IPS-20b (cell line): Measurements from ENCODE around the gene GAR1.

Experiments used
- H3K27ac ChIP-seq: one replicate; pipeline ENCODE4 v1.5.1; 2013; ENCODE audit warnings: low read length
- H3K27me3 ChIP-seq: 2 replicates; pipeline ENCODE4 v1.6.1; 2013; ENCODE audit warnings: mild to moderate bottlenecking, low read length, inconsistent platforms; ENCODE audit not compliant: insufficient read depth
- H3K36me3 ChIP-seq: 2 replicates; pipeline ENCODE4 v1.6.1; 2013; ENCODE audit warnings: low read depth, mild to moderate bottlenecking, inconsistent platforms, low read length, moderate library complexity; ENCODE audit not compliant: insufficient read depth
- H3K4me1 ChIP-seq: 2 replicates; pipeline ENCODE4 v1.6.1; 2013; ENCODE audit warnings: mild to moderate bottlenecking, control low read depth, inconsistent platforms, low read length, moderate library complexity; ENCODE audit not compliant: insufficient read depth
- H3K4me3 ChIP-seq: 2 replicates; pipeline ENCODE4 v1.5.1; 2013; ENCODE audit warnings: mild to moderate bottlenecking, low read length, inconsistent platforms
- H3K9ac ChIP-seq: 2 replicates; pipeline ENCODE4 v1.6.1; 2013; ENCODE audit warnings: low read depth, mild to moderate bottlenecking, inconsistent platforms, low read length, moderate library complexity
- H3K9me3 ChIP-seq: 2 replicates; pipeline ENCODE4 v1.6.1; 2013; ENCODE audit warnings: mild to moderate bottlenecking, low read depth, low read length, inconsistent platforms; ENCODE audit not compliant: insufficient read depth

Gene GAR1

GRCh38 chr4:109811707-109812106, 3.9 kb upstream of the GAR1 start:
- Histone ChIP-seq H3K4me1 (peaks cover 5% of the 10 kb centered on the region), H3K9me3 (no peaks in the 10 kb centered on the region), H3K4me3 (no peak overlapping the region), H3K9ac (no peak overlapping the region), H3K27ac (no peak overlapping the region), H3K27me3 (no peaks in the 10 kb centered on the region), H3K36me3 (no peaks in the 10 kb centered on the region)

- Histone ChIP-seq H3K27ac (peak overlapping the region; percentile 51), H3K4me3 (peak overlapping the region; percentile 97), H3K27me3 (no peaks in the 10 kb centered on the region), H3K4me1 (peaks cover 3% of the 10 kb centered on the region; the same call in 1 of the 2 replicates), H3K9ac (peak overlapping the region; percentile 98), H3K36me3 (peaks cover 42% of the 10 kb centered on the region), H3K9me3 (no peaks in the 10 kb centered on the region)
These were observed 500 bp downstream of the GAR1 start for GRCh38 chr4:109816082-109816442.

- Histone ChIP-seq H3K4me3 (peak overlapping the region; percentile 97), H3K27me3 (no peaks in the 10 kb centered on the region), H3K36me3 (peaks cover 51% of the 10 kb centered on the region), H3K9me3 (no peaks in the 10 kb centered on the region), H3K9ac (peak overlapping the region; percentile 98; the same call in 1 of the 2 replicates), H3K27ac (no peak overlapping the region), H3K4me1 (peaks cover 3% of the 10 kb centered on the region; the same call in 1 of the 2 replicates)
These were observed 1.3 kb downstream of the GAR1 start for GRCh38 chr4:109816894-109817293.

GRCh38 chr4:109818268-109818667, 2.7 kb downstream of the GAR1 start:
- H3K4me1 ChIP-seq: peaks cover 3% of the 10 kb centered on the region; the same call in 1 of the 2 replicates
- H3K9ac ChIP-seq: no peak overlapping the region
- no peaks in the 10 kb centered on the region for H3K9me3 ChIP-seq
- no peak overlapping the region for H3K4me3 ChIP-seq
- H3K27ac ChIP-seq: no peak overlapping the region
- peaks cover 64% of the 10 kb centered on the region for H3K36me3 ChIP-seq
- H3K27me3 ChIP-seq: no peaks in the 10 kb centered on the region

GRCh38 chr4:109820563-109820962, 5.0 kb downstream of the GAR1 start:
- peaks cover 87% of the 10 kb centered on the region for H3K36me3 ChIP-seq
- no peak overlapping the region for H3K4me3 ChIP-seq
- H3K27ac ChIP-seq: no peak overlapping the region
- no peaks in the 10 kb centered on the region for H3K9me3 ChIP-seq
- H3K9ac ChIP-seq: no peak overlapping the region
- H3K4me1 ChIP-seq: peaks cover 3% of the 10 kb centered on the region; the same call in 1 of the 2 replicates
- H3K27me3 ChIP-seq: no peaks in the 10 kb centered on the region

- peaks cover 90% of the 10 kb centered on the region for H3K36me3 ChIP-seq
- no peak overlapping the region for H3K27ac ChIP-seq
- peaks cover 3% of the 10 kb centered on the region; the same call in 1 of the 2 replicates for H3K4me1 ChIP-seq
These were observed 5.6 kb downstream of the GAR1 start for GRCh38 chr4:109821185-109821584.

GRCh38 chr4:109826719-109827118, 11.2 kb downstream of the GAR1 start:
- peaks cover 59% of the 10 kb centered on the region for H3K36me3 ChIP-seq
- H3K4me3 ChIP-seq: no peak overlapping the region
- no peaks in the 10 kb centered on the region for H3K9me3 ChIP-seq
- H3K4me1 ChIP-seq: no peaks in the 10 kb centered on the region
- no peaks in the 10 kb centered on the region for H3K27me3 ChIP-seq
- no peak overlapping the region for H3K9ac ChIP-seq
- H3K27ac ChIP-seq: no peak overlapping the region

More at GRCh38 chr4:109821185-109821584, 5.6 kb downstream of the GAR1 start:
- H3K27me3 ChIP-seq: no peaks in the 10 kb centered on the region
- no peak overlapping the region for H3K9ac ChIP-seq
- H3K9me3 ChIP-seq: no peaks in the 10 kb centered on the region
- no peak overlapping the region for H3K4me3 ChIP-seq

GRCh38 chr4:109827672-109828071, 12.1 kb downstream of the GAR1 start, which contains the start of gene RRH:
TSS of gene RRH (plus strand) at chr4:109827972. CDS start at chr4:109828028, 56 bp downstream.
- no peaks in the 10 kb centered on the region for H3K4me1 ChIP-seq
- no peaks in the 10 kb centered on the region for H3K27me3 ChIP-seq
- no peak within 1 kb of the TSS for H3K27ac ChIP-seq
- no peak within 1 kb of the TSS for H3K9ac ChIP-seq
- no peak within 1 kb of the TSS for H3K4me3 ChIP-seq
- H3K36me3 ChIP-seq: peaks cover 49% of the 10 kb centered on the region
- no peaks in the 10 kb centered on the region for H3K9me3 ChIP-seq

GRCh38 chr4:109833756-109834155, 18.2 kb downstream of the GAR1 start:
- no peaks in the 10 kb centered on the region for H3K36me3 ChIP-seq
- H3K9ac ChIP-seq: no peak overlapping the region
- no peak overlapping the region for H3K4me3 ChIP-seq
- no peaks in the 10 kb centered on the region for H3K4me1 ChIP-seq
- H3K9me3 ChIP-seq: no peaks in the 10 kb centered on the region
- no peak overlapping the region for H3K27ac ChIP-seq
- no peaks in the 10 kb centered on the region for H3K27me3 ChIP-seq

- Histone ChIP-seq H3K27ac (no peak overlapping the region), H3K36me3 (no peaks in the 10 kb centered on the region), H3K9ac (no peak overlapping the region), H3K4me3 (no peak overlapping the region), H3K4me1 (no peaks in the 10 kb centered on the region), H3K9me3 (no peaks in the 10 kb centered on the region), H3K27me3 (no peaks in the 10 kb centered on the region)
These were observed 21.4 kb downstream of the GAR1 start for GRCh38 chr4:109836985-109837384.

GRCh38 chr4:109846395-109847098, 31.0 kb downstream of the GAR1 start:
- no peak overlapping the region for H3K4me3 ChIP-seq
- H3K27ac ChIP-seq: no peak overlapping the region
- peaks cover 4% of the 10 kb centered on the region; the same call in 1 of the 2 replicates for H3K4me1 ChIP-seq
- H3K36me3 ChIP-seq: no peaks in the 10 kb centered on the region
- no peak overlapping the region for H3K9ac ChIP-seq
- H3K27me3 ChIP-seq: no peaks in the 10 kb centered on the region
- no peaks in the 10 kb centered on the region for H3K9me3 ChIP-seq

GRCh38 chr4:109847896-109848442, 32.4 kb downstream of the GAR1 start, which contains the start of gene LRIT3:
TSS of gene LRIT3 (plus strand) at chr4:109848107. CDS start at chr4:109848202, 95 bp downstream.
- H3K9me3 ChIP-seq: no peaks in the 10 kb centered on the region
- no peak within 1 kb of the TSS for H3K9ac ChIP-seq
- no peaks in the 10 kb centered on the region for H3K36me3 ChIP-seq
- no peak within 1 kb of the TSS for H3K4me3 ChIP-seq
- no peak within 1 kb of the TSS for H3K27ac ChIP-seq
- H3K27me3 ChIP-seq: no peaks in the 10 kb centered on the region
- peaks cover 4% of the 10 kb centered on the region; the same call in 1 of the 2 replicates for H3K4me1 ChIP-seq
